Measurements from ENCODE around the gene AK8. TPM values are rescaled to one million over a fixed set of nuclear protein-coding genes. Genes with fewer than 3 reads are reported as not detected.

The AK8 gene
- total and polyA plus RNA-seq, 2 of the 4 experiments (the other 2 are of a cell fraction): under 0.01 to 0.09 TPM

- Histone ChIP-seq H3K4me2 (ENCODE audit: low read depth, low read length) (no peak overlapping the region), H2AFZ (replicated peaks; ENCODE audit: low read length, poor library complexity) (no peak overlapping the region), H2BK20ac (ENCODE audit: low read depth, low read length) (no peak overlapping the region), H2BK5ac (ENCODE audit: low read depth, low read length, poor library complexity, severe bottlenecking) (no peak overlapping the region), H3K4ac (ENCODE audit: low read depth, low read length) (no peak overlapping the region), H4K5ac (ENCODE audit: low read depth, low read length) (no peak overlapping the region), H3K27ac (ENCODE audit: insufficient read depth, low read length) (no peak overlapping the region), H2BK120ac (ENCODE audit: low read depth, low read length) (no peak overlapping the region), H2AK5ac (ENCODE audit: low read depth, low read length) (no peak overlapping the region), H2AK9ac (replicated peaks; ENCODE audit: low read depth, low read length, poor library complexity) (no peak overlapping the region), H3K9ac (ENCODE audit: low read depth, low read length) (no peak overlapping the region), H4K91ac (ENCODE audit: insufficient read depth, low read depth, low read length) (no peak overlapping the region), H3K4me1 (ENCODE audit: control insufficient read depth, insufficient read depth, low read length) (no peaks in the 10 kb centered on the region), H3K23ac (ENCODE audit: low read depth, low read length) (no peak overlapping the region), H3K27me3 (ENCODE audit: control insufficient read depth, insufficient read depth, low read length) (peaks cover 31% of the 10 kb centered on the region), H4K8ac (ENCODE audit: low read depth in 2 of 2, low read length in 2 of 2) (no peak overlapping the region), H3K36me3 (ENCODE audit: control insufficient read depth, insufficient read depth, low read length) (no peaks in the 10 kb centered on the region), H3K14ac (replicated peaks; ENCODE audit: low read depth, low read length) (no peak overlapping the region), H3K18ac (ENCODE audit: low read depth, low read length) (no peak overlapping the region), H3K4me3 (ENCODE audit: insufficient read depth, low read depth, low read length) (no peak overlapping the region), H2BK15ac (ENCODE audit: low read depth, low read length) (no peak overlapping the region), H3K56ac (ENCODE audit: extremely low read depth, insufficient read depth, low read length) (no peak overlapping the region), H3K9me3 (ENCODE audit: control insufficient read depth, insufficient read depth, low read length) (no peaks in the 10 kb centered on the region), H4K20me1 (ENCODE audit: insufficient read depth, low read length) (no peaks in the 10 kb centered on the region), H3K9me1 (ENCODE audit: insufficient read depth, low read length) (no peaks in the 10 kb centered on the region), H3K79me1 (ENCODE audit: low read depth in 1 of 2, low read length in 2 of 2) (no peaks in the 10 kb centered on the region)
- ChIA-PET POLR2A (ENCODE audit: unreplicated experiment) (no interaction called here), CTCF (no interaction called here)
- ATAC-seq (ENCODE audit: low read depth) (no peak), DNase-seq (no peak)
- dilution Hi-C loops (cut with HindIII; ENCODE audit: low sequenced_read_pairs, unreplicated experiment): no loop called here
- BruUV-seq (replicated peaks): no TSS peak
- WGBS, 2 experiments (ENCODE audit: extremely low coverage in 2 of 2, insufficient read length in 1 of 2): 50% methylated on average over 3 of the region's 4 CpGs; no CpG with 5 or more reads in 1 of the 2 experiments
- intact Hi-C loops (cut with micrococcal nuclease): no loop called here
- TF ChIP-seq RAD21 (IDR thresholded peaks at IDR 0.05; ENCODE audit: low read length): no peak
- no peak for TF ChIP-seq CHD1 (IDR thresholded peaks at IDR 0.05; ENCODE audit: low read depth, low read length)
- no peak for TF ChIP-seq CEBPB (IDR thresholded peaks at IDR 0.05; ENCODE audit: low read depth, low read length)
- TF ChIP-seq MAFK (IDR thresholded peaks at IDR 0.05; ENCODE audit: low read depth, low read length): no peak
- no peak for TF ChIP-seq USF2 (IDR thresholded peaks at IDR 0.05; ENCODE audit: low read depth, low read length)
- no peak for TF ChIP-seq POLR2A (IDR thresholded peaks at IDR 0.05; ENCODE audit: low read depth, low read length)
- no peak for TF ChIP-seq BHLHE40 (IDR thresholded peaks at IDR 0.05; ENCODE audit: low read depth, low read length)
- TF ChIP-seq ELK1 (IDR thresholded peaks at IDR 0.05; ENCODE audit: borderline replicate concordance, low read depth, low read length): no peak
- TF ChIP-seq RFX5 (IDR thresholded peaks at IDR 0.05; ENCODE audit: low read depth, low read length): no peak
- no peak for TF ChIP-seq RCOR1 (IDR thresholded peaks at IDR 0.05; ENCODE audit: insufficient replicate concordance, low read length)
- TF ChIP-seq CTCF (conservative IDR thresholded peaks at IDR 0.05; ENCODE audit: low read depth, low read length): no peak
- no peak for TF ChIP-seq NFE2L2 (IDR thresholded peaks at IDR 0.05; ENCODE audit: low read depth, low read length)
- no peak for TF ChIP-seq SMC3 (IDR thresholded peaks at IDR 0.05; ENCODE audit: low read depth, low read length)
- no peak for TF ChIP-seq MXI1 (IDR thresholded peaks at IDR 0.05; ENCODE audit: borderline replicate concordance, low read depth, low read length)
- in situ Hi-C loops (cut with MboI; ENCODE audit: low sequenced_read_pairs): no loop called here
Measured at GRCh38 chr9:132783006-132783405, 95.1 kb downstream of the AK8 start.

All from IMR-90 (cell line).